ENCODE measurements around the gene MTUS2. TPM values are rescaled to one million over a fixed set of nuclear protein-coding genes. Genes with fewer than 3 reads are reported as not detected.

MTUS2 gene
- total RNA-seq, 2 donors from 2014 or later: 4.0 to 5.4 TPM

- Histone ChIP-seq H3K27me3 (no peaks in the 10 kb centered on the region), H3K4me3 (no peak overlapping the region), H3K9me3 (no peaks in the 10 kb centered on the region), H3K4me1 (no peaks in the 10 kb centered on the region), H3K36me3 (replicated peaks in 1 of 2; ENCODE audit: insufficient read depth in 1 of 2, low read depth in 2 of 2) (no peaks in the 10 kb centered on the region), H3K27ac (no peak overlapping the region)
- TF ChIP-seq POLR2A (IDR thresholded peaks at IDR 0.05) (no peak), CTCF (IDR thresholded peaks at IDR 0.05) (no peak)
- DNase-seq (no peak), ATAC-seq (no peak)
- intact Hi-C loops (cut with DNase I): no loop called here
- 68 to 80% methylated on average over 3 of the region's 3 CpGs for WGBS, 2 donors
Observed at GRCh38 chr13:29230299-29230845, 410.2 kb downstream of the MTUS2 start.

- TF ChIP-seq CTCF (IDR thresholded peaks at IDR 0.05) (no peak), POLR2A (IDR thresholded peaks at IDR 0.05) (no peak)
Observed at GRCh38 chr13:29239653-29240525, 419.8 kb downstream of the MTUS2 start.

GRCh38 chr13:29254626-29255370 is 434.7 kb downstream of the MTUS2 start:
- DNase-seq: no peak
- TF ChIP-seq POLR2A (IDR thresholded peaks at IDR 0.05) (no peak), CTCF (IDR thresholded peaks at IDR 0.05) (no peak)
- 37 to 50% methylated on average over 9 of the region's 9 CpGs for WGBS, 2 donors
- Histone ChIP-seq H3K27me3 (no peaks in the 10 kb centered on the region), H3K36me3 (replicated peaks in 1 of 2; ENCODE audit: insufficient read depth in 1 of 2, low read depth in 2 of 2) (no peaks in the 10 kb centered on the region), H3K9me3 (no peaks in the 10 kb centered on the region), H3K27ac (no peak overlapping the region), H3K4me3 (no peak overlapping the region), H3K4me1 (no peaks in the 10 kb centered on the region)
- ATAC-seq: no peak
- intact Hi-C loops (cut with DNase I): no loop called here

More at GRCh38 chr13:29239653-29240525, 419.8 kb downstream of the MTUS2 start:
- 30 to 35% methylated on average over 3 of the region's 3 CpGs for WGBS, 2 donors
- intact Hi-C loops (cut with DNase I): no loop called here
- H3K4me1 ChIP-seq: no peaks in the 10 kb centered on the region
- DNase-seq (no peak), ATAC-seq (no peak)
- no peaks in the 10 kb centered on the region for H3K36me3 ChIP-seq (replicated peaks in 1 of 2; ENCODE audit: insufficient read depth in 1 of 2, low read depth in 2 of 2)
- no peaks in the 10 kb centered on the region for H3K27me3 ChIP-seq
- H3K4me3 ChIP-seq: no peak overlapping the region
- H3K9me3 ChIP-seq: no peaks in the 10 kb centered on the region
- no peak overlapping the region for H3K27ac ChIP-seq

- TF ChIP-seq CTCF (IDR thresholded peaks at IDR 0.05) (no peak), POLR2A (IDR thresholded peaks at IDR 0.05) (no peak)
- no peaks in the 10 kb centered on the region for H3K36me3 ChIP-seq (replicated peaks in 1 of 2; ENCODE audit: insufficient read depth in 1 of 2, low read depth in 2 of 2)
- no peak for ATAC-seq
- H3K27me3 ChIP-seq: no peaks in the 10 kb centered on the region
- no peak overlapping the region for H3K4me3 ChIP-seq
- H3K27ac ChIP-seq: no peak overlapping the region
- H3K4me1 ChIP-seq: no peaks in the 10 kb centered on the region
- 60 to 64% methylated on average over 2 of the region's 2 CpGs for WGBS, 2 donors
- no peaks in the 10 kb centered on the region for H3K9me3 ChIP-seq
- intact Hi-C loops (cut with DNase I): no loop called here
- no peak for DNase-seq
Observed at GRCh38 chr13:29255567-29255966, 435.4 kb downstream of the MTUS2 start.

All from body of pancreas (tissue), 4 donors.